HepG2 (cell line): ENCODE results near the gene CYSRT1. TPM values are rescaled to one million over a fixed set of nuclear protein-coding genes. Genes with fewer than 3 reads are reported as not detected.

Source experiments
- ATF6 ChIP-seq: sonication (generic); formaldehyde crosslinking; conservative IDR thresholded peaks from 2 replicates; pipeline ENCODE4 v1.4.0; 2020; ENCODE audit warnings: missing genetic modification reagents
- CHCHD3 ChIP-seq: sonication (generic); formaldehyde crosslinking; IDR thresholded peaks from 2 replicates; pipeline ENCODE4 v1.8.0; 2022; ENCODE audit warnings: mild to moderate bottlenecking, missing genetic modification reagents, moderate library complexity
- CHD2 ChIP-seq: IDR thresholded peaks from 2 replicates; pipeline ENCODE4 v1.6.1; 2011; ENCODE audit warnings: low read depth, low read length, improper control_type of control experiment
- ESRRA ChIP-seq: sonication (generic); formaldehyde crosslinking; IDR thresholded peaks from 2 replicates; pipeline ENCODE4 v1.5.1; 2020; ENCODE audit warnings: mild to moderate bottlenecking, low read depth, missing genetic modification reagents
- HNRNPLL ChIP-seq: fragments of 200-400 bp; formaldehyde crosslinking; IDR thresholded peaks from 2 replicates; pipeline ENCODE4 v1.6.1; 2017; ENCODE audit warnings: mild to moderate bottlenecking, low read depth, low read length; ENCODE audit not compliant: poor library complexity, severe bottlenecking
- HOXA3 ChIP-seq: sonication (generic); formaldehyde crosslinking; IDR thresholded peaks from 2 replicates; pipeline ENCODE4 v1.5.0; 2020; ENCODE audit warnings: missing genetic modification reagents
- ISX ChIP-seq: sonication (generic); formaldehyde crosslinking; conservative IDR thresholded peaks from 2 replicates; pipeline ENCODE4 v1.5.0; 2020; ENCODE audit warnings: missing genetic modification reagents
- KLF16 ChIP-seq, 2 experiments: sonication (generic) in 1 of 2; formaldehyde crosslinking in 1 of 2; IDR thresholded peaks; 2 replicates each; pipeline versions ENCODE4 v1.6.1 to v1.8.0; 2016 to 2023; ENCODE audit warnings: missing genetic modification reagents in 2 of 2, missing compliant biosample characterization in 1 of 2
- KMT2B ChIP-seq: IDR thresholded peaks from 2 replicates; pipeline ENCODE4 v1.6.1; 2016; ENCODE audit warnings: missing genetic modification reagents, missing compliant biosample characterization
- MBD4 ChIP-seq: IDR thresholded peaks from 2 replicates; pipeline ENCODE4 v1.6.1; 2012; ENCODE audit warnings: low read length, inconsistent platforms, borderline replicate concordance
- PAWR ChIP-seq: sonication (generic); formaldehyde crosslinking; IDR thresholded peaks from 2 replicates; pipeline ENCODE4 v1.4.0; 2020; ENCODE audit warnings: missing genetic modification reagents, mild to moderate bottlenecking, borderline replicate concordance
- PCBP1 ChIP-seq: fragments of 200-400 bp; formaldehyde crosslinking; IDR thresholded peaks from 2 replicates; pipeline ENCODE4 v1.6.1; 2017; ENCODE audit warnings: mild to moderate bottlenecking, low read depth, low read length, borderline replicate concordance
- SIX4 ChIP-seq: sonication (generic); formaldehyde crosslinking; IDR thresholded peaks from 2 replicates; pipeline ENCODE4 v1.4.0; 2020; ENCODE audit warnings: missing genetic modification reagents
- SYNCRIP ChIP-seq: fragments of 200-400 bp; formaldehyde crosslinking; IDR thresholded peaks from 2 replicates; pipeline ENCODE4 v1.6.1; 2018; ENCODE audit warnings: mild to moderate bottlenecking, low read depth, low read length; ENCODE audit not compliant: insufficient read depth
- THYN1 ChIP-seq: sonication (generic); formaldehyde crosslinking; IDR thresholded peaks from 2 replicates; pipeline ENCODE4 v1.8.1; 2023; ENCODE audit warnings: low read depth, mild to moderate bottlenecking, moderate library complexity, missing genetic modification reagents, borderline replicate concordance
- TRIM24 ChIP-seq: sonication (generic); formaldehyde crosslinking; IDR thresholded peaks from 2 replicates; pipeline ENCODE4 v1.8.0; 2022; ENCODE audit warnings: mild to moderate bottlenecking, missing genetic modification reagents
- ZBTB14 ChIP-seq: sonication (generic); formaldehyde crosslinking; IDR thresholded peaks from 2 replicates; pipeline ENCODE4 v1.4.0; 2020; ENCODE audit warnings: missing genetic modification reagents
- ZKSCAN5 ChIP-seq: sonication (generic); formaldehyde crosslinking; IDR thresholded peaks from 2 replicates; pipeline ENCODE4 v1.5.1; 2020; ENCODE audit warnings: mild to moderate bottlenecking, missing genetic modification reagents
- ZNF143 ChIP-seq: sonication (generic); formaldehyde crosslinking; IDR thresholded peaks from 2 replicates; pipeline ENCODE4 v1.4.0; 2020; ENCODE audit warnings: missing genetic modification reagents
- ZNF207 ChIP-seq: fragments of 450-650 bp; IDR thresholded peaks from 2 replicates; pipeline ENCODE4 v1.6.1; 2016; ENCODE audit warnings: antibody characterized with exemption, borderline replicate concordance
- ZNF607 ChIP-seq: sonication (generic); formaldehyde crosslinking; IDR thresholded peaks from 2 replicates; pipeline ENCODE4 v1.5.1; 2020; ENCODE audit warnings: missing genetic modification reagents, mild to moderate bottlenecking, borderline replicate concordance
- ZNF670 ChIP-seq: sonication (generic); formaldehyde crosslinking; IDR thresholded peaks from 2 replicates; pipeline ENCODE4 v1.8.0; 2022; ENCODE audit warnings: mild to moderate bottlenecking, missing genetic modification reagents, borderline replicate concordance
- ZNF75D ChIP-seq: sonication (generic); formaldehyde crosslinking; IDR thresholded peaks from 2 replicates; pipeline ENCODE4 v1.8.1; 2023; ENCODE audit warnings: missing genetic modification reagents, mild to moderate bottlenecking, borderline replicate concordance
- ZNF781 ChIP-seq: sonication (generic); formaldehyde crosslinking; IDR thresholded peaks from 2 replicates; pipeline ENCODE4 v1.5.1; 2020; ENCODE audit warnings: borderline replicate concordance, mild to moderate bottlenecking, missing genetic modification reagents; ENCODE audit errors: not compliant biosample characterization
- ZNF816 ChIP-seq: sonication (generic); formaldehyde crosslinking; IDR thresholded peaks from 2 replicates; pipeline ENCODE4 v1.8.0; 2022; ENCODE audit warnings: missing genetic modification reagents, mild to moderate bottlenecking, borderline replicate concordance
- polyA plus RNA-seq, 8 experiments: library from polyadenylated mRNA; depleted of rRNA in 3 of 8; stranded (reverse) in 7 of 8; unstranded in 1 of 8; fragments of >200 nt; fragmentation: Illumina TruSeq in 4 of 8; extraction: Trizol in 4 of 8; gene quantifications; 2 replicates each; pipeline versions ENCODE4 v1.2.1 to v1.2.3, GENCODE V29; 2011 to 2016; ENCODE audit warnings: low read depth in 4 of 8, missing spikeins in 1 of 8, mixed read lengths in 1 of 8; ENCODE audit not compliant: insufficient read depth in 1 of 8
- total RNA-seq, 5 experiments: library from RNA; depleted of rRNA; stranded (reverse); fragments of >200 nt; fragmentation: Illumina TruSeq; extraction: Trizol; gene quantifications; 2 replicates each; pipeline ENCODE4 v1.2.3, GENCODE V29; 2016; ENCODE audit warnings: low read depth in 1 of 5
- TF ChIP-seq, protein P1 (sequence below): sonication (generic); formaldehyde crosslinking; IDR thresholded peaks from 2 replicates; pipeline ENCODE4 v1.5.1; 2020; ENCODE audit warnings: mild to moderate bottlenecking, missing genetic modification reagents, moderate library complexity

CYSRT1 gene
- total and polyA plus RNA-seq, 2 of the 13 experiments (the other 11 are each of a cell fraction or from before 2014, with no cell fraction given) = 1.5 to 2.1 TPM

DNA sequence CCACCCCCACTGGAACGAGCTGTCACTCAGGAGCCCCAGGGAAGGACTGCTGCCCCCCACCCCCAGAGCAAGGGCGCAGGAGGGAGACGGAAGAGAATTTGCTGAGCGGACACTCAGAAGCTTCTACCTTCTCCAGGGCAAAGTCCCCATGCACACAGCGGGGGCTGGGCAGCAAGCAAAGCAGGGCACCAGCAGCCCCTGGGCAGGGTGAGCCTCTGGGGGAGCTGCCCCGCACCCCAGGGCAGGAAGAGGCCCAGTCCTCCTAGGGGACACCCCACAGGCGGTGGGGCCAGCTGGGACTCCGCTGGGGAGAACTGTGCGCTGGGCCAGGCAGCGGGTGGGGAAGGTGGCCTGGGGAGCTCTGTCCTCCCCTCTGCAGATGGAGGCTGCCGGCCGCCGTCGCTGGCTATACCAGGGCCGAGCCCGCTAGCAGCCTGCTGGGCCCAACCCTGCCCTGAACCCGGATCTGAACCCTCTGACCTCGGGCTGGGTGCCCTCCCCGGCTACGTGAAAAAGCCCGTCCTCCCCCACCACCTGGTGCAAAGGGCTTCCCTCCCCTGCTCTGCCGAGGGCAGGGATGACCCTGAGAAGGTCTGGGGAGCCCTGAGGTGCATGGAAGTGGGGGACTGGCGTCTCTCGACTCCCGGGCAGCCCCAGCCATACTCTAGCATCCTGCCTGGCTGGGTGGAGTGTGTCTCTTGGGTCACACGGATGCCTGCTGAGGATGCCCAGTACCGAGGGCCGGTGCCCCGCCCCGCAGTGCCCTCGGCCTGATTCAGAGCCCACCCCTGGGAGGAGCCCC, 5.1 kb downstream of the CYSRT1 start (continued):
- 0 out of 2 replicates have a peak, but pooled peaks have one; percentile 35 for TF ChIP-seq ZBTB14 (CRISPR knock-in tag)
- no peak for TF ChIP-seq SYNCRIP
- TF ChIP-seq TRIM24 (CRISPR knock-in tag) = no peak
- peak; percentile 46; the same call in 1 of the 2 replicates for TF ChIP-seq HOXA3 (CRISPR knock-in tag)
- TF ChIP-seq THYN1 (CRISPR knock-in tag) = no peak
- TF ChIP-seq CHD2 = no peak
- TF ChIP-seq PAWR (CRISPR knock-in tag) = no peak
- no peak for TF ChIP-seq ZNF75D (CRISPR knock-in tag)
- TF ChIP-seq MBD4 = no peak
- TF ChIP-seq ZKSCAN5 (CRISPR knock-in tag) = no peak
- peak; percentile 29 for TF ChIP-seq HNRNPLL
- TF ChIP-seq ZNF207 = no peak
- peak; percentile 88; the same call in 1 of the 2 replicates for TF ChIP-seq PCBP1
- peak; percentile 60 for TF ChIP-seq ZNF781 (CRISPR knock-in tag)
- TF ChIP-seq, protein P1, sequence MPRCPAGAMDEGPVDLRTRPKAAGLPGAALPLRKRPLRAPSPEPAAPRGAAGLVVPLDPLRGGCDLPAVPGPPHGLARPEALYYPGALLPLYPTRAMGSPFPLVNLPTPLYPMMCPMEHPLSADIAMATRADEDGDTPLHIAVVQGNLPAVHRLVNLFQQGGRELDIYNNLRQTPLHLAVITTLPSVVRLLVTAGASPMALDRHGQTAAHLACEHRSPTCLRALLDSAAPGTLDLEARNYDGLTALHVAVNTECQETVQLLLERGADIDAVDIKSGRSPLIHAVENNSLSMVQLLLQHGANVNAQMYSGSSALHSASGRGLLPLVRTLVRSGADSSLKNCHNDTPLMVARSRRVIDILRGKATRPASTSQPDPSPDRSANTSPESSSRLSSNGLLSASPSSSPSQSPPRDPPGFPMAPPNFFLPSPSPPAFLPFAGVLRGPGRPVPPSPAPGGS (CRISPR knock-in tag) = peak; percentile 58; the same call in 1 of the 2 replicates
- TF ChIP-seq KMT2B (CRISPR knock-in tag) = no peak
- no peak for TF ChIP-seq ESRRA (CRISPR knock-in tag)
- no peak for TF ChIP-seq ATF6 (CRISPR knock-in tag)
- TF ChIP-seq CHCHD3 (CRISPR knock-in tag) = 0 out of 2 replicates have a peak, but pooled peaks have one; percentile 45
- no peak for TF ChIP-seq SIX4
- TF ChIP-seq ZNF607 (CRISPR knock-in tag) = 0 out of 2 replicates have a peak, but pooled peaks have one; percentile 60
- TF ChIP-seq ZNF816 = 0 out of 2 replicates have a peak, but pooled peaks have one; percentile 72
- no peak; the same call in none of the 2 replicates for TF ChIP-seq ZNF143 (CRISPR knock-in tag)
- no peak for TF ChIP-seq ISX (CRISPR knock-in tag)
- TF ChIP-seq KLF16 (CRISPR knock-in tag; IDR thresholded peaks at IDR 0.05) = no peak; a peak in 1 of 4 replicates
- TF ChIP-seq ZNF670 (CRISPR knock-in tag) = peak; percentile 90
